ENCODE measurements around the gene CCL27.
A peak's percentile ranks its signal among the peaks of the same experiment; 100 is the strongest.

CCL27 gene

GRCh38 chr9:34662526-34663302, at the start of gene CCL27:
CCL27 (minus strand) TSS chr9:34662657; CDS start chr9:34662633, 24 bp downstream.
- no peak for DNase-seq

GRCh38 chr9:34712140-34712539, 49.7 kb upstream of the CCL27 start:
- DNase-seq = no peak

GRCh38 chr9:34710023-34710422, 47.6 kb upstream of the CCL27 start, which contains the start of gene CCL21:
CCL21 (minus strand) TSS chr9:34710136; CDS start chr9:34710066, 70 bp downstream.
- no peak for DNase-seq

- DNase-seq = no peak
These were observed 46.9 kb upstream of the CCL27 start for GRCh38 chr9:34709196-34709978.

GRCh38 chr9:34707130-34707529, 44.7 kb upstream of the CCL27 start:
- DNase-seq = no peak

GRCh38 chr9:34701769-34702736, 39.6 kb upstream of the CCL27 start:
- DNase-seq = peak; percentile 76

- peak; percentile 72 for DNase-seq
These were observed 38.7 kb upstream of the CCL27 start for GRCh38 chr9:34701023-34701768.

- DNase-seq = no peak
These were observed 32.4 kb upstream of the CCL27 start for GRCh38 chr9:34694811-34695210.

- DNase-seq = no peak
These were observed 31.1 kb upstream of the CCL27 start for GRCh38 chr9:34693560-34693959.

GRCh38 chr9:34691936-34692315, 29.5 kb upstream of the CCL27 start:
- no peak for DNase-seq

- DNase-seq = no peak
These were observed 28.8 kb upstream of the CCL27 start, which contains the start of gene CCL19 for GRCh38 chr9:34690983-34691935. CCL19 (minus strand) TSS chr9:34691276; CDS start chr9:34691139, 137 bp downstream.

- DNase-seq = no peak
These were observed 27.1 kb upstream of the CCL27 start for GRCh38 chr9:34689512-34689911.

GRCh38 chr9:34689116-34689470, 26.6 kb upstream of the CCL27 start:
- DNase-seq = no peak

- no peak for DNase-seq
These were observed 26.1 kb upstream of the CCL27 start for GRCh38 chr9:34688329-34689115.

- DNase-seq = no peak
These were observed 25.0 kb upstream of the CCL27 start for GRCh38 chr9:34687276-34688030.

GRCh38 chr9:34686732-34687131, 24.3 kb upstream of the CCL27 start:
- DNase-seq = no peak

- no peak for DNase-seq
These were observed 23.8 kb upstream of the CCL27 start for GRCh38 chr9:34686231-34686630.

GRCh38 chr9:34685591-34685990, 23.1 kb upstream of the CCL27 start:
- no peak for DNase-seq

- DNase-seq = no peak
These were observed 22.4 kb upstream of the CCL27 start for GRCh38 chr9:34684816-34685215.

Measured in stimulated activated naive CD4-positive, alpha-beta T cell treated with Interleukin-2 at 50 U/mL for 16 hours (primary cell).